Endometrial microvascular endothelial cells (primary cell): Measurements from ENCODE around the gene MAGEA1. TPM values are rescaled to one million over a fixed set of nuclear protein-coding genes. Genes with fewer than 3 reads are reported as not detected.
"Not testable (repeated sequence)": the region's sequence is repeated elsewhere in the genome, so short reads cannot be mapped to it uniquely, and the experiment has no call there.

ENCODE experiments used
- in situ Hi-C: cut with HindIII; loops from 2 replicates; pipeline ENCODE4 v1.10.0; 2017; ENCODE audit warnings: low sequenced_read_pairs, low pct_unique_long_range_greater_than_20kb; ENCODE audit errors: inconsistent ontology term
- total RNA-seq: library from RNA; depleted of rRNA; stranded (reverse); fragments of >200 nt; gene quantifications from one replicate; pipeline ENCODE4 v1.2.3, GENCODE V29; 2015; ENCODE audit errors: inconsistent ontology term

Gene MAGEA1
- total RNA-seq: not detected

DNA sequence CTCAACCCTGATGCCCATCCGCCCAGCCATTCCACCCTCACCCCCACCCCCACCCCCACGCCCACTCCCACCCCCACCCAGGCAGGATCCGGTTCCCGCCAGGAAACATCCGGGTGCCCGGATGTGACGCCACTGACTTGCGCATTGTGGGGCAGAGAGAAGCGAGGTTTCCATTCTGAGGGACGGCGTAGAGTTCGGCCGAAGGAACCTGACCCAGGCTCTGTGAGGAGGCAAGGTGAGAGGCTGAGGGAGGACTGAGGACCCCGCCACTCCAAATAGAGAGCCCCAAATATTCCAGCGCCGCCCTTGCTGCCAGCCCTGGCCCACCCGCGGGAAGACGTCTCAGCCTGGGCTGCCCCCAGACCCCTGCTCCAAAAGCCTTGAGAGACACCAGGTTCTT lies at the start of gene MAGEA1:
MAGEA1 (plus strand) TSS at position 154 of the 400 bp plus-strand sequence. CDS start 3,106 bp downstream, outside the sequence.
- in situ Hi-C loops: no loop called here

- in situ Hi-C loops: not testable (repeated sequence)
These were observed 46.2 kb upstream of the MAGEA1 start for GRCh38 chrX:153132924-153133323.

GRCh38 chrX:153139074-153139473 lies 40.0 kb upstream of the MAGEA1 start:
- in situ Hi-C loops: not testable (repeated sequence)

DNA sequence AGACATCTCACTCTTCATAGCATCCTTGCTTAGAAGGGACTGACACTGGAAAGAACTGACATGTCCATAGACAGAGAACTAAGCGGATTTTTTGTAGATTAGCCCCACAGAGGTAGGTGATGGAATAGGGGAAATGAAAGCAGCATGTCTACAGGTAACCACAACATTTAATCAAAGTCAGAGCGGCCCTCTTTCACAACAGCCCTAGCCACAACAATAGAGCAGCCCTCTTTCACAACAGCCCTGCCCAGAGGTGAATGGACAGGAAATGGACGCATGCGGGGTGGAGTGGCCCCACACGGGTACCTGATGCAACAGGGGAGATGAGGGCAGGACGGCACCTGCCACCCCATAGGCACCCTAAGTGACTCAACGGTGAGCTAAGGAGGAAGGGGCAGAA lies 32.8 kb upstream of the MAGEA1 start:
- in situ Hi-C loops: not testable (repeated sequence)

- in situ Hi-C loops: no loop called here
These were observed 25.6 kb upstream of the MAGEA1 start for GRCh38 chrX:153153516-153153915.

DNA sequence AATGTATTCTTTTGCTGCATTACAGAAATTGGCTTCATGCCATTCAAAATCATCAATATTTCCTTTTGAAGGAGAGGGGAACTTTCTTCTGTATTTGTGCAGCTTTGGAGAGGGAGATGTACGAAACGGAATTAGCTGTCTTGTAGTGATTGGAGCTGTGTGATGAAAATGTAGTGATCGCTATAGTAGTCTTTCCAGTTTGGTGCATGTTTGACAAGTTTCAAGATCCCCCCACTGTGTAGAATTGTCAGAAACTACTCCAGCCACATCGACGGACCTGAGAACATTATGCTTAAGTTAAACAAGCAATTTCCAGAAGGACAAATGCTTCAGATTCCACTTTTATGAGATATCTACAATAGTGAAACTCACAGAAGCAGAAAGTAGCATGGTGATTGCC lies 21.6 kb upstream of the MAGEA1 start:
- in situ Hi-C loops: no loop called here

GRCh38 chrX:153158319-153158718 lies 20.8 kb upstream of the MAGEA1 start:
- in situ Hi-C loops: no loop called here

GRCh38 chrX:153161952-153162351 lies 17.1 kb upstream of the MAGEA1 start:
- in situ Hi-C loops: no loop called here

- in situ Hi-C loops: no loop called here
These were observed 14.4 kb upstream of the MAGEA1 start for GRCh38 chrX:153164733-153165132.

GRCh38 chrX:153168423-153168822 lies 10.7 kb upstream of the MAGEA1 start:
- in situ Hi-C loops: not testable (repeated sequence)

DNA sequence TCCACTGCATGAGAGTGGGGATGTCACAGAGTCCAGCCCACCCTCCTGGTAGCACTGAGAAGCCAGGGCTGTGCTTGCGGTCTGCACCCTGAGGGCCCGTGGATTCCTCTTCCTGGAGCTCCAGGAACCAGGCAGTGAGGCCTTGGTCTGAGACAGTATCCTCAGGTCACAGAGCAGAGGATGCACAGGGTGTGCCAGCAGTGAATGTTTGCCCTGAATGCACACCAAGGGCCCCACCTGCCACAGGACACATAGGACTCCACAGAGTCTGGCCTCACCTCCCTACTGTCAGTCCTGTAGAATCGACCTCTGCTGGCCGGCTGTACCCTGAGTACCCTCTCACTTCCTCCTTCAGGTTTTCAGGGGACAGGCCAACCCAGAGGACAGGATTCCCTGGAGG lies 2.7 kb downstream of the MAGEA1 start:
- in situ Hi-C loops: no loop called here

GRCh38 chrX:153184787-153185186 lies 5.7 kb downstream of the MAGEA1 start:
- in situ Hi-C loops: no loop called here

DNA sequence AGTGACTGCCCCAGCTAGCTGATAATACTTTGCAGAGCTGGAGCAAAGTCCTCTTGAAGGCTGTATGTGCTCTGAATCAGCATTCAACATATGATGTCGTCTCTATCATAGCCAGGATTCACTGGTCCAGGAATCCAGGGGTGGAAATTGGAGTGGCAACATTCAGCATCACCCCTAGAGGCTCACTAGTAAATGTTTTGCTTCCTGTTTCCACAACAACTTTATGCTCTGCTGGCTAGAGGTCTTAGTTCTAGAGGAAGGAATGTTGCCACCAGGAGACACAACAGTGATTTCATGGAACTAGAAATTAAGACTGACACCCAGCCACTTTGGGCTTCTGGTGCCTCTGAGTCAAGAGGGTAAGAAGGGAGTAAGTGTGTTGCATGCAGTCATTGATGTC lies 11.3 kb downstream of the MAGEA1 start:
- in situ Hi-C loops: no loop called here

DNA sequence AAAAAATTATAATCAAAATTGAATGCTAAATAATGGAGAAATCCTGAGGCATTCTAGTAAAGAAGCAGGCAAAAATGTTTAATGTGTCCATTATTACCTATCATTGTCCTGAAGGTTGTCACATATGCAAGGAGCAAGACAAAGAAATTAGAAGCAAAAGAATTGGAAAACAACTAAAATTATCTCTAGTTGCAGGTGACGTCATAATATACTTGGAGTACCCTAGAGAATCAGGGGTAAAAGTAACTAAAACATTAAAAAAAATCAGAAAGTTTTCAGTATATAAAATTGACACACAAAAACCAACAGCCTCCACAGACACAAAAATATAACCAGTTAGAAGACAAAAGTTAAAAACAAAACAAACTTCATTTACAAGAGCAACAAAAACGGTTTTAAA lies 21.4 kb downstream of the MAGEA1 start:
- in situ Hi-C loops: no loop called here

- in situ Hi-C loops: no loop called here
These were observed 27.5 kb downstream of the MAGEA1 start for GRCh38 chrX:153206425-153207046.

DNA sequence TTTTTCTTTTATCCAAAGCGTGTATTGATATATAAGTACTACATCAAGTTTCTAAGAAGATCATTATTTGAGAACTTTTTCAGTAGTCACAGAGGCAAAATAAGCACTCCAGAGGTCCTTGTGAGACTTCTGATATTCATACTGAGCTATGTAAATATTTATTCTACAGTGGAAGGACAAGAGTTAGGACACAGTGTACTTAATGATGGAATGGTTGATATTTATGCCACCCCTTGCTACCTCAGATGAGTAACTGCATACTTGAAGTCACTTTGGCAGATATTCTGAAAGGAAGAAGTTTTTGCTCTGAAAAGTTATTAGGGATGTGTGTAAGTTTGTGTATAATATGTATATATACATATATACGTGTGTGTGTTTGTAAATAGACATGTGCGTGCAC lies 30.3 kb downstream of the MAGEA1 start:
- in situ Hi-C loops: no loop called here

GRCh38 chrX:153214934-153215333 lies 35.9 kb downstream of the MAGEA1 start:
- in situ Hi-C loops: no loop called here

DNA sequence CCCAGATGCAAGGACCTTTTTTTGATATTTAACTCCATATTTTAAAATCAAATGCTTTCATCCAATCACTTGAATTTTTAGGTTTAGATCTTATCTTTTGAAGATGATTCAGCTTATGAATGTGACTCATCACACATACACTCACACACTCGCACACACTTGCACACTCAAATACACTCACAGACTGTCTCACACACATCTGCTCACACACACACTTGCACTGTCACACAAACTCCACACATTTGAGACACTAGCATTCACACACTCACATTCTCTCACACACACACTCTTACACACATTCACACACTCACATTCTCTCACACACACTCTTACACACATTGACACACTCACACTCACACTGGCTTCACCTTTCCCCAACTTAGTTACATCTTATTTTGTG lies 37.8 kb downstream of the MAGEA1 start:
- in situ Hi-C loops: no loop called here

DNA sequence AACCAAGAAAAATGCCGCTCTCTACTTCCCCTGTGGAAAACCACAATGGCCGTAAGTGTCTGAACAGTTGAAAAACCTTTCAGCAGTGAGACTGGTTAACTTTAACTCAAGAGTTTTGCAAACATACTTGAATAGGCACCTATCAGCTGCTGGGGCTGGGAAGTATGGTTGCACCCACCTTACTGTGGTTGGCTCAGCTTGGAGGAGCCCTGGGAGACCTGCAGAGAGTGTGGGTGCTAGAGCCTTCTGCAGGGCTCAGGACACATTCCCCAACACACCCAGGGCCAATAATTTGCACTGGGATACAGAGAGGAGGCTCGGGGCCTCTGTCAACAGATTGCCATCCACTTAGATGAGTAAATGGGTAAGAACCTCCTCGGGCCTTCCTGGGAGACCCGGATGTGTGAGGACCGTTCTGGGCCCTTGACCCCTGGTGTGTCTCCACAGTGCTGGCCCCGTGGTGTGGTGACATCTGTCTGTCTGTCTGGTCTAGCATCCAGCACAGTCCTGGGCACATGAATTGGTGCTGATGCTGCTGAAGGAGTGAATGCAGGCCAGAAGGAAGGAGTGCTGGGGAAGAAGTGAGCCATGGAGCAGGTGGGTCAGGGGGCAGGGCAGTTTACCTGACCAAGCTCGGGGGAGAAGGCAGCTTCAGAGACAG lies 46.5 kb downstream of the MAGEA1 start:
- in situ Hi-C loops: no loop called here

DNA sequence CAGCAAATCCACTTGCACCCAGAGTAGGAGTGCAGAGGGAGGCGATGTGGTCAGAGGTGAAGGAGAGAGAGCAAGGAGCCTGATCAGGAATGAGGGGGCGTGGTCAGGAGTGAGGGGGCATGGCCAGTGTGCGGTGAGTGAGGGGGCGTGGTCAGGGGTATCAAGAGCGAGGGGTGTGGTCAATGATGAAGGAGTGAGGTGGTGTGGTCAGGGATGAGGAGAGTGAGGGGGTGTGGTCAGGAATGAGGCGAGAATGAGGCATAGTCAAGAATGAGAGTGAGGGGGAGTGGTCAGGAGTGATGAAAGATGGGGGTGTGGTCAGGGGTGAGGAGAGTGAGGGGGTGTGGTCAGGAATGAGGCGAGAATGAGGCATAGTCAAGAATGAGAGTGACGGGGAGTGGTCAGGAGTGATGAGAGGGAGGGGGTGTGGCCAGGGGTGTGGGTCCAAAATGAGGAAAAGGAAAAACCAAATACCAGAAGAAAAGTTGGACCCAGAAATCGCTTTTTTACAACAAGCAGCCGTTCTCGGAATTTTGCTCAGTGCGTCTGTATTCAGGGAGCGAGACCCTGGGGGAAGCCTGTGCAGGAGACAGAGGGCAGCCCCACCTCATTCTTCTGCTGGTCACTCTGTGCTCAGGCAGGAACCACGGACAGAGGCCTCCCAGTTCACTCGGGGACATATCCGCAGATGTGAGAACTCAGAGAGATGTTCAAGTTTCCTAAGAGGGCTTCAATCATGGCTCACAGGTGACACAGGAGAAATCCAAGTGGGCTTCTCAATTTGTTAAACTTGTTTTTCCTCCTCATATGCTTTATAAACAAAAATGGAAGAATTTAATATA lies 47.5 kb downstream of the MAGEA1 start:
- in situ Hi-C loops: no loop called here
